ENCODE measurements around the gene KCNJ6.
A peak's percentile ranks its signal among the peaks of the same experiment; 100 is the strongest.
"Not testable (repeated sequence)": the region's sequence is repeated elsewhere in the genome, so short reads cannot be mapped to it uniquely, and the experiment has no call there.

KCNJ6 gene

GRCh38 chr21:37765221-37765900 is 150.9 kb downstream of the KCNJ6 start:
- DNase-seq: no peak

GRCh38 chr21:37764691-37765090 is 151.6 kb downstream of the KCNJ6 start:
- DNase-seq: no peak

GRCh38 chr21:37763298-37763697 is 153.0 kb downstream of the KCNJ6 start:
- DNase-seq: peak; percentile 42

- DNase-seq: no peak
Measured at GRCh38 chr21:37762606-37763005, 153.7 kb downstream of the KCNJ6 start.

- DNase-seq: not testable (repeated sequence)
Measured at GRCh38 chr21:37761406-37761805, 154.9 kb downstream of the KCNJ6 start.

- no peak for DNase-seq
Measured at GRCh38 chr21:37759777-37760176, 156.5 kb downstream of the KCNJ6 start.

- peak; percentile 44 for DNase-seq
Measured at GRCh38 chr21:37758982-37759381, 157.3 kb downstream of the KCNJ6 start.

GRCh38 chr21:37757606-37758376 is 158.5 kb downstream of the KCNJ6 start:
- peak; percentile 11 for DNase-seq

- DNase-seq: no peak
Measured at GRCh38 chr21:37753122-37753599, 163.1 kb downstream of the KCNJ6 start.

GRCh38 chr21:37751268-37751975 is 164.8 kb downstream of the KCNJ6 start:
- DNase-seq: no peak

GRCh38 chr21:37749132-37749531 is 167.1 kb downstream of the KCNJ6 start:
- no peak for DNase-seq

- no peak for DNase-seq
Measured at GRCh38 chr21:37748351-37748750, 167.9 kb downstream of the KCNJ6 start.

GRCh38 chr21:37746849-37747248 is 169.4 kb downstream of the KCNJ6 start:
- DNase-seq: no peak

GRCh38 chr21:37744551-37744950 is 171.7 kb downstream of the KCNJ6 start:
- no peak for DNase-seq

GRCh38 chr21:37742532-37742931 is 173.7 kb downstream of the KCNJ6 start:
- peak; percentile 2 for DNase-seq

- DNase-seq: no peak
Measured at GRCh38 chr21:37742115-37742514, 174.1 kb downstream of the KCNJ6 start.

- DNase-seq: no peak
Measured at GRCh38 chr21:37737996-37738395, 178.3 kb downstream of the KCNJ6 start.

- DNase-seq: no peak
Measured at GRCh38 chr21:37737507-37737906, 178.8 kb downstream of the KCNJ6 start.

GRCh38 chr21:37734846-37735245 is 181.4 kb downstream of the KCNJ6 start:
- DNase-seq: no peak

- no peak for DNase-seq
Measured at GRCh38 chr21:37732927-37733326, 183.3 kb downstream of the KCNJ6 start.

- no peak for DNase-seq
Measured at GRCh38 chr21:37724201-37724600, 192.1 kb downstream of the KCNJ6 start.

GRCh38 chr21:37717534-37717933 is 198.7 kb downstream of the KCNJ6 start:
- no peak for DNase-seq

GRCh38 chr21:37712569-37712934 is 203.7 kb downstream of the KCNJ6 start:
- DNase-seq: not testable (repeated sequence)
